ENCODE measurements around the gene DTNB.

The DTNB gene

GRCh38 chr2:25369876-25370275 lies 303.5 kb downstream of the DTNB start:
- no peak for DNase-seq (ENCODE audit: low spot score)

- no peak for DNase-seq (ENCODE audit: low spot score)
These were observed 303.9 kb downstream of the DTNB start for GRCh38 chr2:25369439-25369838.

- no peak for DNase-seq (ENCODE audit: low spot score)
These were observed 304.7 kb downstream of the DTNB start for GRCh38 chr2:25368660-25369059.

- DNase-seq (ENCODE audit: low spot score) = no peak
These were observed 306.1 kb downstream of the DTNB start for GRCh38 chr2:25367296-25367695.

- DNase-seq (ENCODE audit: low spot score) = no peak
These were observed 306.7 kb downstream of the DTNB start for GRCh38 chr2:25366629-25367028.

- DNase-seq (ENCODE audit: low spot score) = no peak
These were observed 308.1 kb downstream of the DTNB start for GRCh38 chr2:25365241-25365640.

- no peak for DNase-seq (ENCODE audit: low spot score)
These were observed 309.6 kb downstream of the DTNB start for GRCh38 chr2:25363733-25364132.

GRCh38 chr2:25362434-25363145 lies 310.8 kb downstream of the DTNB start:
- DNase-seq (ENCODE audit: low spot score) = no peak

- DNase-seq (ENCODE audit: low spot score) = peak; percentile 96
These were observed 311.3 kb downstream of the DTNB start for GRCh38 chr2:25362049-25362433.

GRCh38 chr2:25361261-25362048 lies 311.9 kb downstream of the DTNB start:
- no peak for DNase-seq (ENCODE audit: low spot score)

- DNase-seq (ENCODE audit: low spot score) = no peak
These were observed 314.5 kb downstream of the DTNB start for GRCh38 chr2:25358836-25359235.

GRCh38 chr2:25358249-25358815 lies 315.0 kb downstream of the DTNB start:
- no peak for DNase-seq (ENCODE audit: low spot score)

- no peak for DNase-seq (ENCODE audit: low spot score)
These were observed 317.3 kb downstream of the DTNB start for GRCh38 chr2:25356088-25356487.

- DNase-seq (ENCODE audit: low spot score) = no peak
These were observed 318.1 kb downstream of the DTNB start for GRCh38 chr2:25355270-25355669.

GRCh38 chr2:25354116-25354515 lies 319.3 kb downstream of the DTNB start:
- DNase-seq (ENCODE audit: low spot score) = no peak

- DNase-seq (ENCODE audit: low spot score) = peak; percentile 45
These were observed 324.0 kb downstream of the DTNB start for GRCh38 chr2:25349397-25349796.

GRCh38 chr2:25347846-25348245 lies 325.5 kb downstream of the DTNB start:
- no peak for DNase-seq (ENCODE audit: low spot score)

- no peak for DNase-seq (ENCODE audit: low spot score)
These were observed 326.1 kb downstream of the DTNB start for GRCh38 chr2:25347205-25347815.

GRCh38 chr2:25343187-25343825 lies 330.1 kb downstream of the DTNB start:
- DNase-seq (ENCODE audit: low spot score) = no peak

GRCh38 chr2:25342372-25343186 lies 330.8 kb downstream of the DTNB start:
- peak; percentile 90 for DNase-seq (ENCODE audit: low spot score)

- peak; percentile 79 for DNase-seq (ENCODE audit: low spot score)
These were observed 331.5 kb downstream of the DTNB start, which contains the start of gene DNMT3A for GRCh38 chr2:25341753-25342371. Gene DNMT3A, minus strand, starts transcription at chr2:25341925. Its CDS starts 27,941 bp downstream, at chr2:25313984.
